PC-9 (cell line): ENCODE data around the gene BAIAP3. TPM values are rescaled to one million over a fixed set of nuclear protein-coding genes. Genes with fewer than 3 reads are reported as not detected.

Experiments
- BruUV-seq: library from RNA; stranded (reverse); fragments of 400-500 nt; replicated peaks from 2 replicates; lab custom pipeline; 2021; lab: Mats Ljungman, UMichigan
- CTCF ChIA-PET: fragments of 300-600 bp; sonication (Branson Sonifier 250); formaldehyde crosslinking; loops from one replicate; lab custom pipeline; 2022; ENCODE audit warnings: antibody characterized with exemption; lab: Charles Lee
- POLR2A ChIA-PET: fragments of 300-600 bp; sonication (Branson Sonifier 250); formaldehyde crosslinking; loops from one replicate; lab custom pipeline; 2022; ENCODE audit warnings: antibody characterized with exemption; ENCODE audit not compliant: unreplicated experiment; lab: Charles Lee
- DNase-seq, 2 experiments: peaks; one replicate each; pipeline versions ENCODE4 v3.0.0 to v3.0.0-alpha.2; 2015 to 2022; ENCODE audit warnings: mixed read lengths in 1 of 2
- H2AFZ ChIP-seq: fragments of 200-600 bp; sonication (generic); 2 replicates; pipeline ENCODE4 v1.8.1; 2017; ENCODE audit warnings: antibody characterized with exemption
- H3F3A ChIP-seq: fragments of 200-600 bp; sonication (generic); 2 replicates; pipeline ENCODE4 v1.8.1; 2017; ENCODE audit warnings: antibody characterized with exemption, mild to moderate bottlenecking, low read depth; ENCODE audit not compliant: insufficient read depth
- H3K27ac ChIP-seq: fragments of 200-600 bp; sonication (generic); 2 replicates; pipeline ENCODE4 v1.6.1; 2016; ENCODE audit warnings: mixed run types
- H3K27me3 ChIP-seq: fragments of 200-600 bp; sonication (generic); 2 replicates; pipeline ENCODE4 v1.6.1; 2016; ENCODE audit warnings: low read depth, mixed run types; ENCODE audit not compliant: insufficient read depth
- H3K36me3 ChIP-seq: fragments of 200-600 bp; sonication (generic); 2 replicates; pipeline ENCODE4 v1.6.1; 2016; ENCODE audit warnings: low read depth, mixed run types
- H3K4me1 ChIP-seq: fragments of 200-600 bp; sonication (generic); replicated peaks from 2 replicates; pipeline ENCODE4 v1.6.1; 2016; ENCODE audit warnings: mixed run types; ENCODE audit not compliant: insufficient read depth
- H3K4me2 ChIP-seq: fragments of 200-600 bp; sonication (generic); 2 replicates; pipeline ENCODE4 v1.6.1; 2017; ENCODE audit warnings: mixed run types
- H3K4me3 ChIP-seq: fragments of 200-600 bp; sonication (generic); 2 replicates; pipeline ENCODE4 v1.6.1; 2016; ENCODE audit warnings: mixed run types
- H3K79me2 ChIP-seq: fragments of 200-600 bp; sonication (generic); 2 replicates; pipeline ENCODE4 v1.6.1; 2017; ENCODE audit warnings: low read depth, mixed run types
- H3K9me2 ChIP-seq: fragments of 200-600 bp; sonication (generic); 2 replicates; pipeline ENCODE4 v1.8.1; 2017; ENCODE audit warnings: mild to moderate bottlenecking; ENCODE audit not compliant: insufficient read depth
- H3K9me3 ChIP-seq: fragments of 200-600 bp; sonication (generic); 2 replicates; pipeline ENCODE4 v1.8.1; 2016; ENCODE audit warnings: low read depth; ENCODE audit not compliant: insufficient read depth
- H4K20me1 ChIP-seq: fragments of 200-600 bp; sonication (generic); 2 replicates; pipeline ENCODE4 v1.8.1; 2017; ENCODE audit not compliant: insufficient read depth
- CTCF ChIP-seq: fragments of 200-600 bp; sonication (generic); conservative IDR thresholded peaks from 2 replicates; pipeline ENCODE4 v1.6.1; 2017; ENCODE audit warnings: mixed run types, antibody characterized with exemption, mild to moderate bottlenecking, moderate library complexity
- EZH2 ChIP-seq: fragments of 200-600 bp; sonication (generic); IDR thresholded peaks from 2 replicates; pipeline ENCODE4 v1.8.0; 2017; ENCODE audit warnings: antibody characterized with exemption, low read depth
- intact Hi-C: fragments of 100-400 bp; cut with micrococcal nuclease; formaldehyde crosslinking; loops from one replicate; pipeline ENCODE4 v1.10.0; 2022; ENCODE audit not compliant: unreplicated experiment
- total RNA-seq: library from RNA; stranded (reverse); gene quantifications from 2 replicates; pipeline ENCODE4 v1.2.3, GENCODE V29; 2021

The BAIAP3 gene
- total RNA-seq, 1 experiment from 2014 or later, result 35.0 TPM

GRCh38 chr16:1312903-1313302 is 20.5 kb upstream of the BAIAP3 start:
- H3K27me3 ChIP-seq, result no peaks in the 10 kb centered on the region
- H2AFZ ChIP-seq, result no peak overlapping the region
- no peaks in the 10 kb centered on the region for H3F3A ChIP-seq
- intact Hi-C loops, result no loop called here
- ChIA-PET CTCF (no interaction called here), POLR2A (no interaction called here)
- H4K20me1 ChIP-seq, result peaks cover 80% of the 10 kb centered on the region
- no peaks in the 10 kb centered on the region for H3K9me3 ChIP-seq
- TF ChIP-seq CTCF, result no peak
- no peak for TF ChIP-seq EZH2
- peaks cover 14% of the 10 kb centered on the region for H3K4me1 ChIP-seq
- DNase-seq, result no peak
- H3K4me2 ChIP-seq, result no peak overlapping the region
- peaks cover 69% of the 10 kb centered on the region for H3K79me2 ChIP-seq
- H3K36me3 ChIP-seq, result peaks cover 25% of the 10 kb centered on the region
- no peak overlapping the region for H3K27ac ChIP-seq
- no TSS peak for BruUV-seq
- no peak overlapping the region for H3K4me3 ChIP-seq
- no peaks in the 10 kb centered on the region for H3K9me2 ChIP-seq

DNA sequence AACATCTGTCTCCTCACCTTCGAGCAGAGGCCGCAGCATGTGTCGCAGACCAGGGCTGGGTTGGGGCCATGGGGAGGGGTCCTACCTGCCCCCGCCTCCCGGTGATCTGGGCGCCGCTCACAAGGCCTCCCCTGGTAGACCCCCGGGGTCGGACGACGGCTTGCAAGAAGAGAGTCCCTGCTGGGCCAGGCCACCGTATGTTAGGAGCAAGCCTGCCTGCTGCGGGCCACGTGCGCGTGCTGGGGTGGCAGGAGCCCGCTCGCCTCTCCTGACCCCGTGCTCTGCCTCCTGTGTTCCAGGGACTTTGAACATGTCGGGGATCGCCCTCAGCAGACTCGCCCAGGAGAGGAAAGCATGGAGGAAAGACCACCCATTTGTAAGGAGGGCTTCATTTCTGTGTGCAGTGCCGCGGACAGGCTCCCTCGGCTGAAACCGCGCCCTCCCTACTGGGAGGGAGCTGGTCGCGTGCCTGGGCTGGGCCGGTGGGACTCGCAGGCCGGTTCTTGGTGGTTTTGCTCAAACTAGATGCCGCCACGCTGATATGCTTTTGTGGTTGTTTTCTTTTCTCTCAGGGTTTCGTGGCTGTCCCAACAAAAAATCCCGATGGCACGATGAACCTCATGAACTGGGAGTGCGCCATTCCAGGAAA is 19.6 kb upstream of the BAIAP3 start:
- peaks cover 73% of the 10 kb centered on the region for H3K79me2 ChIP-seq

GRCh38 chr16:1314399-1315068 is 18.9 kb upstream of the BAIAP3 start:
- CTCF ChIA-PET, result no interaction called here
- Histone ChIP-seq H3K9me3 (no peaks in the 10 kb centered on the region), H3K4me1 (peaks cover 14% of the 10 kb centered on the region), H3K4me2 (no peak overlapping the region), H4K20me1 (peaks cover 85% of the 10 kb centered on the region), H3K27me3 (no peaks in the 10 kb centered on the region), H3K4me3 (no peak overlapping the region), H3F3A (no peaks in the 10 kb centered on the region), H3K79me2 (peaks cover 73% of the 10 kb centered on the region), H3K36me3 (peaks cover 27% of the 10 kb centered on the region), H2AFZ (no peak overlapping the region), H3K9me2 (no peaks in the 10 kb centered on the region), H3K27ac (no peak overlapping the region)
- DNase-seq, result no peak
- TF ChIP-seq CTCF (no peak), EZH2 (no peak)
- no TSS peak for BruUV-seq
- intact Hi-C loops, result no loop called here
- POLR2A ChIA-PET, result no interaction called here

More for the DNA sequence above, 19.6 kb upstream of the BAIAP3 start:
- no peaks in the 10 kb centered on the region for H3K9me2 ChIP-seq
- peaks cover 80% of the 10 kb centered on the region for H4K20me1 ChIP-seq
- TF ChIP-seq EZH2 (no peak), CTCF (no peak)
- DNase-seq, result no peak
- no peaks in the 10 kb centered on the region for H3K9me3 ChIP-seq
- peaks cover 14% of the 10 kb centered on the region for H3K4me1 ChIP-seq
- no TSS peak for BruUV-seq
- no peak overlapping the region for H3K27ac ChIP-seq
- peaks cover 26% of the 10 kb centered on the region for H3K36me3 ChIP-seq
- H3F3A ChIP-seq, result no peaks in the 10 kb centered on the region
- H3K4me3 ChIP-seq, result no peak overlapping the region
- ChIA-PET CTCF (no interaction called here), POLR2A (no interaction called here)
- H3K27me3 ChIP-seq, result no peaks in the 10 kb centered on the region
- no peak overlapping the region for H2AFZ ChIP-seq
- H3K4me2 ChIP-seq, result no peak overlapping the region
- intact Hi-C loops, result no loop called here
